CD14-positive monocyte (primary cell): ENCODE measurements around the gene DYNLT1. TPM values are rescaled to one million over a fixed set of nuclear protein-coding genes. Genes with fewer than 3 reads are reported as not detected.

Experiments
- DNase-seq, 3 donors: peaks; one replicate each; pipeline ENCODE4 v3.0.0-alpha.2; 2011 to 2022
- H2AFZ ChIP-seq: 2 replicates; pipeline ENCODE4 v1.6.0; 2012; ENCODE audit warnings: mild to moderate bottlenecking, low read depth, low read length, inconsistent platforms; ENCODE audit not compliant: insufficient read depth, poor library complexity, severe bottlenecking
- H3K27ac ChIP-seq, 2 donors: 1 replicate in 1 of 2; 2 replicates in 1 of 2; pipeline ENCODE4 v1.5.1; 2012 to 2013; ENCODE audit warnings: low read length in 2 of 2, control low read depth in 1 of 2, inconsistent platforms in 1 of 2, low read depth in 1 of 2, mild to moderate bottlenecking in 1 of 2
- H3K27me3 ChIP-seq, 2 donors: one replicate each; pipeline versions ENCODE4 v1.6.0 to v1.6.1; 2011 to 2013; ENCODE audit warnings: low read length in 2 of 2; ENCODE audit not compliant: control insufficient read depth in 2 of 2, insufficient read depth in 2 of 2
- H3K36me3 ChIP-seq, 2 donors: replicated peaks in 1 of 2; 1 replicate in 1 of 2; 2 replicates in 1 of 2; pipeline versions ENCODE4 v1.5.1 to v1.6.1; 2012 to 2013; ENCODE audit warnings: low read length in 2 of 2, control low read depth in 1 of 2, inconsistent platforms in 1 of 2, mild to moderate bottlenecking in 1 of 2; ENCODE audit not compliant: insufficient read depth in 2 of 2, control insufficient read depth in 1 of 2
- H3K4me1 ChIP-seq, 2 donors: 1 replicate in 1 of 2; 2 replicates in 1 of 2; pipeline versions ENCODE4 v1.5.1 to v1.6.1; 2012 to 2013; ENCODE audit warnings: low read length in 2 of 2, control low read depth in 1 of 2, inconsistent platforms in 1 of 2, mild to moderate bottlenecking in 1 of 2, moderate library complexity in 1 of 2; ENCODE audit not compliant: insufficient read depth in 2 of 2, control insufficient read depth in 1 of 2
- H3K4me2 ChIP-seq: replicated peaks from 2 replicates; pipeline ENCODE3; 2012; ENCODE audit warnings: low read length, moderate library complexity, mild to moderate bottlenecking; ENCODE audit not compliant: poor library complexity, severe bottlenecking; ENCODE audit errors: extremely low read depth
- H3K4me3 ChIP-seq, 3 experiments: fragments of 200-600 bp in 1 of 3; sonication (generic) in 1 of 3; replicated peaks in 1 of 3; 1 replicate in 2 of 3; 2 replicates in 1 of 3; pipeline ENCODE4 v1.5.1; 2011 to 2013; ENCODE audit warnings: low read length in 3 of 3, mild to moderate bottlenecking in 3 of 3, control low read depth in 2 of 3, low read depth in 2 of 3, inconsistent platforms in 1 of 3, moderate library complexity in 1 of 3
- H3K79me2 ChIP-seq: 2 replicates; pipeline ENCODE4 v1.6.0; 2012; ENCODE audit warnings: mild to moderate bottlenecking, control low read depth, inconsistent platforms, low read length, moderate library complexity; ENCODE audit not compliant: insufficient read depth
- H3K9ac ChIP-seq: 2 replicates; pipeline ENCODE4 v1.6.0; 2017; ENCODE audit warnings: low read length, mild to moderate bottlenecking; ENCODE audit not compliant: insufficient read depth, poor library complexity, severe bottlenecking
- H3K9me3 ChIP-seq, 2 donors: replicated peaks in 1 of 2; 1 replicate in 1 of 2; 2 replicates in 1 of 2; pipeline versions ENCODE4 v1.5.1 to v1.6.1; 2012 to 2013; ENCODE audit warnings: low read length in 2 of 2, control low read depth in 1 of 2; ENCODE audit not compliant: control insufficient read depth in 1 of 2, insufficient read depth in 1 of 2
- H4K20me1 ChIP-seq: 2 replicates; pipeline ENCODE4 v1.6.0; 2012; ENCODE audit warnings: mild to moderate bottlenecking, low read length, control low read depth, moderate library complexity; ENCODE audit not compliant: insufficient read depth
- H3K27ac Mint-ChIP-seq, 7 donors: one replicate each; pipeline ENCODE4 v1.8.0; 2020; ENCODE audit warnings: mild to moderate bottlenecking in 7 of 7, mixed read lengths in 7 of 7, moderate library complexity in 6 of 7, inconsistent platforms in 2 of 7
- H3K27me3 Mint-ChIP-seq, 3 donors: one replicate each; pipeline ENCODE4 v1.8.0; 2021 to 2022; ENCODE audit warnings: low read depth in 3 of 3, mild to moderate bottlenecking in 3 of 3, mixed read lengths in 3 of 3, moderate library complexity in 3 of 3, inconsistent platforms in 1 of 3
- H3K36me3 Mint-ChIP-seq, 2 donors: one replicate each; pipeline ENCODE4 v1.8.0; 2020; ENCODE audit warnings: mixed read lengths in 2 of 2, inconsistent platforms in 1 of 2, mild to moderate bottlenecking in 1 of 2
- H3K4me1 Mint-ChIP-seq: one replicate; pipeline ENCODE4 v1.8.0; 2020; ENCODE audit warnings: mild to moderate bottlenecking, mixed read lengths
- H3K4me3 Mint-ChIP-seq, 2 donors: one replicate each; pipeline ENCODE4 v1.8.0; 2020; ENCODE audit warnings: mild to moderate bottlenecking in 2 of 2, mixed read lengths in 2 of 2, moderate library complexity in 1 of 2
- H3K9me3 Mint-ChIP-seq, 7 donors: one replicate each; pipeline ENCODE4 v1.8.0; 2020 to 2022; ENCODE audit warnings: mixed read lengths in 7 of 7, mild to moderate bottlenecking in 6 of 7, moderate library complexity in 6 of 7, inconsistent platforms in 2 of 7
- WGBS: methylation state at CpG from one replicate; pipeline ENCODE4 v1.1.5; 2013; ENCODE audit warnings: missing lambda C conversion rate; ENCODE audit not compliant: insufficient coverage; 5-methylcytosine and 5-hydroxymethylcytosine counted together
- intact Hi-C, 2 donors: fragments of 100-400 bp; cut with micrococcal nuclease; formaldehyde crosslinking; loops; one replicate each; pipeline versions ENCODE4 v1.15.0 to v1.15.1; 2023
- polyA plus RNA-seq, 3 donors: library from polyadenylated mRNA; depleted of rRNA in 1 of 3; unstranded in 2 of 3; stranded (reverse) in 1 of 3; fragments of 300-500 nt in 2 of 3; fragments of >200 nt in 1 of 3; fragmentation: Illumina TruSeq in 2 of 3; gene quantifications; 1 replicate in 2 of 3; 2 replicates in 1 of 3; pipeline ENCODE4 v1.2.3, GENCODE V29; 2012 to 2021
- small RNA-seq: library from RNA; depleted of rRNA; stranded (forward); fragments of <200 nt; gene quantifications from one replicate; pipeline ENCODE3, GENCODE V24; 2012; ENCODE audit warnings: low read depth; ENCODE audit not compliant: insufficient read length
- TF ChIP-seq, protein P1 (sequence below): fragments of 200-600 bp; IDR thresholded peaks from one replicate; pipeline ENCODE4 v1.8.0; 2022; ENCODE audit warnings: antibody characterized with exemption, mild to moderate bottlenecking

Gene DYNLT1
- polyA plus RNA-seq, 3 donors: 248 to 287 (median 286) TPM

- TF ChIP-seq, protein P1, sequence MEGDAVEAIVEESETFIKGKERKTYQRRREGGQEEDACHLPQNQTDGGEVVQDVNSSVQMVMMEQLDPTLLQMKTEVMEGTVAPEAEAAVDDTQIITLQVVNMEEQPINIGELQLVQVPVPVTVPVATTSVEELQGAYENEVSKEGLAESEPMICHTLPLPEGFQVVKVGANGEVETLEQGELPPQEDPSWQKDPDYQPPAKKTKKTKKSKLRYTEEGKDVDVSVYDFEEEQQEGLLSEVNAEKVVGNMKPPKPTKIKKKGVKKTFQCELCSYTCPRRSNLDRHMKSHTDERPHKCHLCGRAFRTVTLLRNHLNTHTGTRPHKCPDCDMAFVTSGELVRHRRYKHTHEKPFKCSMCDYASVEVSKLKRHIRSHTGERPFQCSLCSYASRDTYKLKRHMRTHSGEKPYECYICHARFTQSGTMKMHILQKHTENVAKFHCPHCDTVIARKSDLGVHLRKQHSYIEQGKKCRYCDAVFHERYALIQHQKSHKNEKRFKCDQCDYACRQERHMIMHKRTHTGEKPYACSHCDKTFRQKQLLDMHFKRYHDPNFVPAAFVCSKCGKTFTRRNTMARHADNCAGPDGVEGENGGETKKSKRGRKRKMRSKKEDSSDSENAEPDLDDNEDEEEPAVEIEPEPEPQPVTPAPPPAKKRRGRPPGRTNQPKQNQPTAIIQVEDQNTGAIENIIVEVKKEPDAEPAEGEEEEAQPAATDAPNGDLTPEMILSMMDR: no peak
- Mint-ChIP-seq H3K4me3 (no peak overlapping the region), H3K36me3 (peaks cover 94% of the 10 kb centered on the region in 2 donors), H3K4me1 (no peaks in the 10 kb centered on the region), H3K27ac (peak overlapping the region in 1 of 7 donors; percentile 21), H3K27me3 (no peaks in the 10 kb centered on the region), H3K9me3 (peaks cover 0 to 5% (median 0%) of the 10 kb centered on the region in 7 donors)
- 86% methylated on average over 2 of the region's 8 CpGs for WGBS
- Histone ChIP-seq H3K27ac (no peak overlapping the region), H3K36me3 (peaks cover 89 to 99% of the 10 kb centered on the region in 2 donors), H3K4me3 (no peak overlapping the region), H3K4me1 (no peaks in the 10 kb centered on the region), H3K9me3 (no peaks in the 10 kb centered on the region), H3K79me2 (no peaks in the 10 kb centered on the region), H3K4me2 (no peak overlapping the region), H4K20me1 (no peaks in the 10 kb centered on the region), H3K27me3 (no peaks in the 10 kb centered on the region), H2AFZ (no peak overlapping the region), H3K9ac (no peak overlapping the region)
- no peak for DNase-seq
- intact Hi-C loops: no loop called here
Measured at GRCh38 chr6:158589366-158589765, 55.2 kb downstream of the DYNLT1 start.

DNA sequence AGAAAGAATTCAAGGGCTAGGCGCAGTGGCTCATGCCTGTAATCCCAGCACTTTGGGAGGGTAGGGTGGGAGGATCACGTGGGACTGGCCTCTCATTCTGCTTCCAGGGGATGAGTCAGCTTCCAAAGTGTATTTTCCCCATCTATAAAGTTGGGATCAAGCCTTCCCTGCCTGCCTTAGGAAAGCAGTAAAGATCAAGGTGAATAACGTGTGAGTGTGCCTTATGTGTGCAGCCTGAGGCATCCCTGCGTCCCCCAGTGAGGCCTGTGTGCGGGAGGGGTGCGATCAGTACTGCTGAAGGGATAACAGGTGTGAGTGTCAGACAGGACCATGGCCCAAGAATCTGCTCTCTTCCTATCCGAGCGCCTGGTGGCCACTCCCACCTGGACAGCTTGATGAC lies 57.9 kb downstream of the DYNLT1 start:
- H3K27ac ChIP-seq: no peak overlapping the region
- 100% methylated on average over 5 of the region's 8 CpGs for WGBS
- no peak overlapping the region for H3K27ac Mint-ChIP-seq
- H2AFZ ChIP-seq: no peak overlapping the region
- intact Hi-C loops: no loop called here
- no peaks in the 10 kb centered on the region for H3K9me3 ChIP-seq
- no peak overlapping the region for H3K4me2 ChIP-seq
- H3K9ac ChIP-seq: no peak overlapping the region
- H3K36me3 ChIP-seq: peaks cover 68 to 99% of the 10 kb centered on the region in 2 donors
- no peak overlapping the region for H3K4me3 Mint-ChIP-seq
- peaks cover 0 to 8% (median 0%) of the 10 kb centered on the region in 7 donors for H3K9me3 Mint-ChIP-seq
- peaks cover 0 to 2% (median 0%) of the 10 kb centered on the region in 3 donors for H3K27me3 Mint-ChIP-seq
- H4K20me1 ChIP-seq: no peaks in the 10 kb centered on the region
- TF ChIP-seq, protein P1: no peak
- no peaks in the 10 kb centered on the region for H3K79me2 ChIP-seq
- no peaks in the 10 kb centered on the region for H3K4me1 ChIP-seq
- no peaks in the 10 kb centered on the region for H3K27me3 ChIP-seq
- H3K36me3 Mint-ChIP-seq: peaks cover 88 to 95% of the 10 kb centered on the region in 2 donors
- H3K4me1 Mint-ChIP-seq: no peaks in the 10 kb centered on the region
- no peak for DNase-seq
- no peak overlapping the region for H3K4me3 ChIP-seq

Small RNA genes within 50 kb of the gene (small RNA-seq; reads per million reads assigned to genes)
- not detected for gene MIR7161

Other genes starting within 250 kb of the DYNLT1 start
- gene TMEM181, start 84.7 kb downstream of the DYNLT1 start, polyA plus RNA-seq: 1 to 10 TPM; 2.4 to 6.8 (median 2.6) TPM
- gene SYTL3, start 5.3 kb upstream of the DYNLT1 start, polyA plus RNA-seq: 10 to 100 TPM; 14.6 to 18.7 (median 14.8) TPM
- gene EZR, start 174.6 kb upstream of the DYNLT1 start, polyA plus RNA-seq: 10 to 100 TPM; 68.1 to 95.8 (median 86.3) TPM